ENCODE data around the gene CAND1. TPM values are rescaled to one million over a fixed set of nuclear protein-coding genes. Genes with fewer than 3 reads are reported as not detected.

The CAND1 gene
- total RNA-seq, 1 donor from 2014 or later = 104 TPM

DNA sequence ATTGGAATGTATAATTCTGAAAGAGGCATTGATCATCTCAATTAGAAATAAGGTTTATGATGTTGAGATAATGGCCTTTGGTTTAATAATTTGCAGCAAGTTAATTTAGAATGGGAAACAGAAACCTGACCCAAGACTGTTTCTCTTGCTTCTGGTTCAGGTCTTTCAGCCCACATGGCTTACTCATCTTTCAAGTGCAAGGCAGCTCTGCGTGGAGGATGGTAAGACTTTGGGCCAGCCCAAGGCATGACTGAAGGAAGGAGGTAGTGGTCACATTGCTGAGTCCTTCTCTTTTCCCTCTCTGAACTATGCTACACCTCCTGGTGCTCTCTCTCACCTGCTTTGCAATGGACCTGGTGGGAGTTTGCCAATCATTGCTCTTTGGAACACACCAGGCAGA, 98.7 kb downstream of the CAND1 start:
- H3K27ac ChIP-seq = no peak overlapping the region
- ATAC-seq (no peak), DNase-seq (no peak)
- no peaks in the 10 kb centered on the region for H3K36me3 ChIP-seq
- intact Hi-C loops (cut with DNase I) = no loop called here
- no peaks in the 10 kb centered on the region for H3K4me1 ChIP-seq
- no peaks in the 10 kb centered on the region for H3K9me3 ChIP-seq
- TF ChIP-seq, protein P1, sequence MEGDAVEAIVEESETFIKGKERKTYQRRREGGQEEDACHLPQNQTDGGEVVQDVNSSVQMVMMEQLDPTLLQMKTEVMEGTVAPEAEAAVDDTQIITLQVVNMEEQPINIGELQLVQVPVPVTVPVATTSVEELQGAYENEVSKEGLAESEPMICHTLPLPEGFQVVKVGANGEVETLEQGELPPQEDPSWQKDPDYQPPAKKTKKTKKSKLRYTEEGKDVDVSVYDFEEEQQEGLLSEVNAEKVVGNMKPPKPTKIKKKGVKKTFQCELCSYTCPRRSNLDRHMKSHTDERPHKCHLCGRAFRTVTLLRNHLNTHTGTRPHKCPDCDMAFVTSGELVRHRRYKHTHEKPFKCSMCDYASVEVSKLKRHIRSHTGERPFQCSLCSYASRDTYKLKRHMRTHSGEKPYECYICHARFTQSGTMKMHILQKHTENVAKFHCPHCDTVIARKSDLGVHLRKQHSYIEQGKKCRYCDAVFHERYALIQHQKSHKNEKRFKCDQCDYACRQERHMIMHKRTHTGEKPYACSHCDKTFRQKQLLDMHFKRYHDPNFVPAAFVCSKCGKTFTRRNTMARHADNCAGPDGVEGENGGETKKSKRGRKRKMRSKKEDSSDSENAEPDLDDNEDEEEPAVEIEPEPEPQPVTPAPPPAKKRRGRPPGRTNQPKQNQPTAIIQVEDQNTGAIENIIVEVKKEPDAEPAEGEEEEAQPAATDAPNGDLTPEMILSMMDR (IDR thresholded peaks at IDR 0.05) = no peak
- H3K27me3 ChIP-seq (ENCODE audit: low read depth) = no peaks in the 10 kb centered on the region
- H3K4me3 ChIP-seq = no peak overlapping the region
